GM18511 (cell line): ENCODE results near the gene ACO2.

Experiments used
- ATAC-seq: cut with Tn5 transposase; IDR thresholded peaks from one replicate; pipeline ENCODE4 v1.9.1; 2021; ENCODE audit warnings: mild to moderate bottlenecking, moderate library complexity; ENCODE audit not compliant: unreplicated experiment

Gene ACO2

DNA sequence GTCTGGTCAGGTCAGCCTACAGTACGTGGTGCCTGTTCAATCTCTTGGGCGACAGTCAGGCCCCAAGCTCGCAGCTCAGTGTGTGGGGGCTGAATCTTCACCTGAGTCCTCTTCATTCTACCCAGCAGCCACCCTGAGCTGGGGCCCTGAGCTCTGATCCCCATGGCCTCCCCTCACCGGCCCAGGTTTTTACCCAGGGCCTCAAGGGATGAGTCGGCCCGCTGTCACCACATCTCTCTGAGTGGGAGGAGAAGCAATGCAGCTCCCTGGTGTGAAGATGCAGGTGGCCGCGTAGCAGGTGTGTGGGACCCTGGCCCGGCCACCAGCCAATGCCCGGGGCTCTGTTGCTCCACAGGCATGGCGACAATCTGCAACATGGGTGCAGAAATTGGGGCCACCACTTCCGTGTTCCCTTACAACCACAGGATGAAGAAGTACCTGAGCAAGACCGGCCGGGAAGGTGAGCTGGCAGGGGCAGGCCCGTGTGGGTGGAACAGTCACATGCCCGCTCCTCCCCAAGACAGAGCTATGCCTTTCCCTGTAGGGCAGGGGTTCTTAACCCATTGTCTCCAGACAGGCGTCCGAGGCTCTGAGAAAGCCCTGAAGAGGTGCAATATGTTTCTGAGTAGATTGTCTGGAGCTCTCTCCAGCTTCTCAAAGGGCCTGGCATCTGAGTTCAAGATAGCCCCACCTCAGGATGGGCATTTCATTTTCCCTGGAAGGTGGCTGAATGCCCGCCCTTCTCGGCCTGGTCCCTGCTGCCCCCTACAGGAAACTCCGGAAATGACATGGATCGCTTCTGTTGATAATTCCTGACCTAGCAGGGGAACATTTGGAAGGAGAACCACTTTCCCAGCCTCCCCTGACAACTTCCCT lies 48.5 kb downstream of the ACO2 start:
- no peak for ATAC-seq

- no peak for ATAC-seq
Observed at GRCh38 chr22:41518048-41518347, 49.1 kb downstream of the ACO2 start.

- no peak for ATAC-seq
Observed at GRCh38 chr22:41521126-41521525, 52.2 kb downstream of the ACO2 start.

DNA sequence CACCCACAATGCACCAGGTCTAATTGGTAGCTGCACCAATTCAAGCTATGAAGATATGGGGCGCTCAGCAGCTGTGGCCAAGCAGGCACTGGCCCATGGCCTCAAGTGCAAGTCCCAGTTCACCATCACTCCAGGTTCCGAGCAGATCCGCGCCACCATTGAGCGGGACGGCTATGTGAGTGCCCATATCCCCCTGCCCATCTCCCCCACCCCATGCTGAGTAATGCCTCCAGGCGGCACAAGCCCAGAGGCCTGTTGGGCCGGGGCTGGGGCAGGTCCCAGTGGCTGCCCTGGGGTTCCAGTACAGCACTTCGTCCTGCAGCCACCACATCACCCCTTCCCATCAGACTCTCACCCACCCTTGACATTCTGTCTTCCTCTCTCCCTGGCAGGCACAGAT lies 53.9 kb downstream of the ACO2 start:
- no peak for ATAC-seq

DNA sequence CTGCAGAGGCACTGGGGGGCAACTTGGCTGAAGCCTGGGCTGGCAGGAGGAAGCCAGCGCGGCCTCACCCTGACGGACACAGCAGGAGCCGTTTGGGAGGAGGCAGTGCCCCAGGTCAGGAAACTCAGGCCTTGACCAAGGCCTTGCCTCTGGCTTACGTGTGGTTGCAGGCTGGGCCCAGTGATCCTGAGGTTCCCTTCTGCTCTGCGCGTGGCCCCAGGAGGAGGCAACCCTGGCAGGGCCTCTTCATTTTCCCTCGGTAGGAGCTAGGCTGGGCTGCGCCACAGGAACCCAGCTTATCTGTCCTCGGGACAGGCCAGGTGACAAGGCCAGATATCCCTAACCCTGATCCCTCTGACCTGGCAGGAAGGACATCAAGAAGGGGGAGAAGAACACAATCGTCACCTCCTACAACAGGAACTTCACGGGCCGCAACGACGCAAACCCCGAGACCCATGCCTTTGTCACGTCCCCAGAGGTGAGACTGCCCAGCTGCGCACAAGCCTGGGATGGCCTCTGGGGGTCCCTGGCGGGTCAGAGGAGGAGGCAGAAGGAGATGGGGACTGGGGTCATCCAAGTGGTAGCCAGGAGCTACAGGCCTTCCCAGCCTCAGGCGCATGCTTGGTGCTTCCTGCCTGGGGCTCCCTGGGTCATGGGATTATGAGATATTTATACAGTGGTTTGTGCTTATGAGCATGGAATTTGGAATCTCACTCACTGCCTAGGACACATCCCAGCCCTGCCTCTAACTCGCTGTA lies 54.7 kb downstream of the ACO2 start:
- ATAC-seq = no peak

DNA sequence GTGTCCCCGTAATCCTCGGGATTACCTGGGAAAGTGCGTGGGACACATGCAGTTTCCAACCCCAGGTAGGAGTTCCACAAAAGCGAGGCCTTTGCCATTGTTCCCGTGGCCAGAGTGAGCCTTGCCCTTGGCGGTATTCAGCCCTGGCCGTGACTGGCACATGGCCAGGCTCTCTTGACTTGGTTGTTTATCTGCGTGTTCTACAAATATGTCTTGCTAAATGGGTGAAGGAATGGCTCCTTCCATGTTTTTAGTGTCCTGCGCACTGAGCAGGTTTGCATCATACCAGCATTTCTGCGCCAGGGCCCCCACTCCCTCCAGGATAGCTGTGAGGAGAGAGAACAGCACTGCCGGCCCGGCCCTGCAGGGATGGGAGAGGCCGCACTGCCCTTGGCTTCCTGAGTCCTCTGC lies 55.3 kb downstream of the ACO2 start:
- no peak for ATAC-seq

- ATAC-seq = no peak
Observed at GRCh38 chr22:41524809-41525449, 56.0 kb downstream of the ACO2 start.

GRCh38 chr22:41525450-41526225 lies 56.7 kb downstream of the ACO2 start:
- ATAC-seq = no peak

GRCh38 chr22:41526226-41526829 lies 57.4 kb downstream of the ACO2 start:
- ATAC-seq = no peak

- ATAC-seq = no peak
Observed at GRCh38 chr22:41526830-41527799, 58.2 kb downstream of the ACO2 start.

GRCh38 chr22:41528132-41528766 lies 59.3 kb downstream of the ACO2 start:
- ATAC-seq = no peak

DNA sequence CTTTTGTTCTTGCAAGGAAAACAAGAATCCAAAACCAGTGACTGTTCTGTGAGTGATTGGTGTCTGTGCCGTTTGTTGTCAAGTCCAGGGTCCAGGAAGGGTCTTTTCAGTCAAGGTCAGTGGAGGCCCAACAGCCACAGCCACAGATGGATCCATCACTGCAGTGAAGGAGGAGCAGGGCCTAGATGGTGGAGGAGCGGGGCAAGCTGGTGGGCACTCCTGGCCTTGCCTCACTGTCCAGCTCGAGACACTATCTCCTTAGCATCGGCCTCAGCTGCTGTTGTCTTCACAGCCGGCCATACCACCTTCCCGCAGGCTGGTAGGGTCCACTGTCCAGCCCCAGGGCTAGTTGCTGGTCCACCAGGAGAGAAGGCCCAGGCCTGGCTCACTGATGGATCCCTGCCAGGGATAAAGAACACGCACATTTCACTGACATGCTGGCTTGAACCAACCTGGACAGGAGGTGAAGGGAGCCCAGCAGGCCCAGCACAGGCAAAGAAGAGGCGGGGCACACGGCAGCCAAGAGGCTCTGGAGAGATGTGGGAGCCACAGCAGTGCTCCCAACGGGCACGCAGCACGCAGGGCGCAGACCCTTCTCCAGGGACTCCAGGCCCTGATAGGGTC lies 60.1 kb downstream of the ACO2 start:
- no peak for ATAC-seq

DNA sequence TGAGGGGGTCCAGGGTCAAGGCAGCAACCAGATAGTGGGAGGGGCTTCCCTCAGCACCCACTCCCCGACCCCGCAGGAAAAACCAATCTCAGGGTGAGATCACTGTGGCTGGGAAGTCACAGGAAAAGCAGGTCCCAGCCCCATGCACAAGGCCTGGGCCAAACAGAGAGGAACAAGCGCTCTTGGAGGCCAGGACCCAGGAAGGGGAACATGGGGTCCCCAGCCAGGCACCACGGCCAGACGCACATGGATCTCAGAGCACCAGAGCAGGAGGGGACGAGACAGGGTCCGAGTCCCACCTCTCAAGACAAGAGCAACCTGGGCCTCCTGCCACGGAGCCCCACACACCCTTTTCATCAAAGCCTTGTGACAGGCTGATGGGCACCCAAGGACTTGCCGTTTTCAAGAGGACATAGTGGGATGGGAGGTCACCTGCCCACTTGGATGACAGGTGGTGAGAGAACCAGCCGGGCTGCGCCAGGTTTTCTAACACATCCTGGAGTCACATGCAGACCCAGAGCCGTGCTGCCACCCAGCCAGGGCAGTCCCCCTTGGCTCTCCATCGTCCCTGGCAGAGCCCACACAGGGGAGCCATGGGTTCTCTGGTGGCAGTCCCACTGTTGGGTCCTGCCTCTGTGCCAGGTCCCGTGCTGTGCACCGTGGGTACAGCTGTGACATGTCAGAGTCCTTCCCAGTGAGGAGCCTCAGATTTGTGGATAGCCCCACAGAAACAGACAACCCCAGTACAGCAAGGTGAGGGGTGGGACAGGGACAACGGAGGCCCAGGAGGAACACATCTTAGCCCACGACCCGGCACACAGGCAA lies 62.2 kb downstream of the ACO2 start:
- no peak for ATAC-seq

- no peak for ATAC-seq
Observed at GRCh38 chr22:41531715-41532477, 63.0 kb downstream of the ACO2 start.

DNA sequence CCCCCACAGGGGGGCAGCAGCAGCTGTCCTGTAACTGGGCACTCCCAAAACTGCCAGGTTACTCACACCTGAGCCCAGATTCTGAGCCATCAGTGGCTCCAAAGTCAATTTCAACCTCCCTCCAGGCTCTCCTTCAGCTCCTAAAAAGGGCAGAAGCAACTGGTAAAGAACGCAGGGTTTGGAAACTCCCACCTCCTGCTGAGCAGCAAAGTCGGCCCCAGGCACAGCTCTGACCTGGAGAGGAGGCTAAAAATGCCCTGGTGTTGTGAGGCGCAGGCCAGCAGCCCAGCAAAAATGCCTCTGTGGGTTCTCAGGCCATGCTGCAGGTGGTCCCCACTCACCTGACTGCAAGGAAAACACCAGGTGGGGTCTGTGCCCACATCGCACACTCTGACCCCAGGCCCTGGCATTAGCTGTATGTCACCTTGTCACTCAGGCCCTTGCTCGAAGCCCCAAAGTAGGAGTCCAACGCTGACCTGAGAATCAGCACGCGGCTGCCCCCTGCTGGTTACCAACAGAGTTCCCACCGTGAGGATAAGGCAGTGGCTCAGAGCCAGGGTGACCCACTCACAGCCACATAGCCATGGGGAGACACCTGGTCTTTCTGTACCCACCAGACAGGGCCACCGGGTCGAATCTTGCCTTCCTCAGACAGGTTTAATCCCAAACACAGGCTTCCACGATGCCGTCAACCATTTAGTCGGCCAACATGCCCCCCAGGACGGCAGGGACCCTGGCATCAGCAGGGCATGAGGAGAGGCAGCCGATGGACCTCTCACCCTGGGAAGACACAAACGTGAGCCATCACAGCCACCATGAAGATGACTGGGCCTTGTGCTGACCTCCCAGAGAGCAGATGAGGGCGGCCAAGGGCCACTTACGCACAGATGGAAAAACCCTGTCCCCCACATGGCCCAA lies 64.2 kb downstream of the ACO2 start:
- no peak for ATAC-seq

DNA sequence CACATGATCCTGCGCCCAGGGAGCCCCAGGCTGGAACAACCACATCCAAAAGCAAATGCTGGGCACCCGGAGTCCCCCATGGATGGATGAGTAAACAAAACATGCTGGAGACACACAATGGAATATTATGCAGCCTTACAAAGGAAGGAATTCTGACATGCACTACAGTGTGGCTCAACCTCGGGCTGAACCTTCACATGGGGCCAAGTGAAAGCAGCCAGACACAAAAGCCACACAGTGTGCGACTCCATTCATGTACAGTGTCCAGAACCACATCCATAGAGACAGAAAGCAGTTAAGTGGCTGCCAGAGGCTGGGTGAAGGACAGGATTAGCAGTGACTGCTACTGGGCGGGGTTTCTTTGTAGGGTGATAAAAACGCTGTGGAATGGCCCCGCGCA lies 65.3 kb downstream of the ACO2 start:
- ATAC-seq = no peak
